GM12891 (cell line): ENCODE results near the gene MUCL3.
"Not testable (repeated sequence)": the region's sequence is repeated elsewhere in the genome, so short reads cannot be mapped to it uniquely, and the experiment has no call there.

ENCODE experiments used
- DNase-seq: peaks from one replicate; pipeline ENCODE4 v3.0.0; 2011; ENCODE audit warnings: low spot score; ENCODE audit not compliant: insufficient read length
- FAIRE-seq: peaks from 2 replicates; lab custom pipeline; 2011; peaks lifted over from hg19 to GRCh38; lab: Jason Lieb, UNC
- PAX5 ChIP-seq: IDR thresholded peaks from 2 replicates; pipeline ENCODE4 v1.6.1; 2011; ENCODE audit warnings: low read length, moderate library complexity, mild to moderate bottlenecking; ENCODE audit not compliant: insufficient read depth, severe bottlenecking
- POLR2A ChIP-seq: IDR thresholded peaks from 2 replicates; pipeline ENCODE4 v1.6.1; 2011; ENCODE audit warnings: low read depth, low read length, control low read depth
- POLR2AphosphoS5 ChIP-seq: IDR thresholded peaks from 2 replicates; pipeline ENCODE4 v1.6.1; 2011; ENCODE audit warnings: low read depth, low read length, control low read depth
- POU2F2 ChIP-seq: IDR thresholded peaks from 2 replicates; pipeline ENCODE4 v1.6.1; 2011; ENCODE audit warnings: low read depth, mild to moderate bottlenecking, control low read depth, low read length, moderate library complexity
- SPI1 ChIP-seq: IDR thresholded peaks from 2 replicates; pipeline ENCODE4 v1.6.1; 2011; ENCODE audit warnings: low read depth, low read length, control low read depth
- TAF1 ChIP-seq: IDR thresholded peaks from 2 replicates; pipeline ENCODE4 v1.6.1; 2011; ENCODE audit warnings: low read depth, low read length, control low read depth

The MUCL3 gene

DNA sequence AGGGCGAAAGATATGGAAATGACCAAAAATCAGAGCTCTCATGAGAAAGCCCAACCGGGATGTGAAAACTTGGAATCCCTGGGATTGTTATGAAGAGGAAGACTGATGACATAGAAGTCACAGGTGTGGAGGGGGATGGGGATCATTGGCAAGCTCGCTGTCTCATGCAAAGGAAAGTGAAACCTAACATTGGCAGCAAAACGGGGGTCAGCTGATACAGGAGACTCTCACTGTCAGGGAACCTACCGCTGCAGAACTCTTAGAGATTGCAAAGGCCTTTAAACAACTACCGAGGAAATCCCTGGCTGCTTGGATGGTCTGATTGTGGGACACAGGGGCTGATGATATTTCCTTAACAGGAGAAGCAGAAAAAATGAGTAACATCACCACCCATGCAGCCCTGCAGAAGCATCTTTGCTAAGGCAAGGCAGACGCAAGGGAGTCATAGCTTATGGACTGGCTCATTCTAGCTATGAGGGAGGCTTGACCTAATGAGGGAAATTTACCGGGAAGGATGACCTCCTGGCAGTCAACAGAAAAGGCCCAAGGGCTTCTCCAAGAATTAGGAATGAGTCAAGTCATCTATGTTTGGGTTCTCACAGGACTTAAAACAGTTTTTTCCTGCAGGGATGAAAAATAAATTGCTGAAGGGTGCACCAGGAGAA is 49.8 kb downstream of the MUCL3 start:
- TF ChIP-seq TAF1: no peak
- TF ChIP-seq SPI1: no peak
- no peak for TF ChIP-seq POLR2AphosphoS5
- no peak for TF ChIP-seq POU2F2
- TF ChIP-seq POLR2A: no peak
- TF ChIP-seq PAX5: no peak
- peak; percentile 44 for DNase-seq
- FAIRE-seq: peak; percentile 48

DNA sequence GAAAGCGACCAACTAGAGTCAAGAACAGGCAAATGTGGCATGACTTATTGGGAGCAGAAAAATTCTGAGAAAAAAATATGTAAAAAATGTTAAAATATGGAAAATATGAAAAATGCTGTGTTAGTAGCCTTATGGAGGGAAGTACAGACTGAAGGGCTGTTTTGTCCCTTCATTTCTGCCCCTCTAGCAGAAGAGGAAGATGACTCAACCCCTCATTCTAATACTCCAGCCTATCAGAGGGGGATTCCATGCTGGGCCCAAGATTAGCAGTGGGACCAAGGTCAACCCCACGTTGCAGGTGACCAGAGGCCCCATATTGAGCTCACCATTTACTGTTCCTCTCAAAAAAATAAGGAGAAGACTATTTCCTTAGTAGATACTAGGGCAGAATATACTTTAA is 51.1 kb downstream of the MUCL3 start:
- DNase-seq: no peak
- TF ChIP-seq SPI1: no peak
- no peak for TF ChIP-seq POLR2A
- no peak for TF ChIP-seq PAX5
- no peak for TF ChIP-seq POLR2AphosphoS5
- no peak for TF ChIP-seq TAF1
- TF ChIP-seq POU2F2: no peak
- FAIRE-seq: no peak

DNA sequence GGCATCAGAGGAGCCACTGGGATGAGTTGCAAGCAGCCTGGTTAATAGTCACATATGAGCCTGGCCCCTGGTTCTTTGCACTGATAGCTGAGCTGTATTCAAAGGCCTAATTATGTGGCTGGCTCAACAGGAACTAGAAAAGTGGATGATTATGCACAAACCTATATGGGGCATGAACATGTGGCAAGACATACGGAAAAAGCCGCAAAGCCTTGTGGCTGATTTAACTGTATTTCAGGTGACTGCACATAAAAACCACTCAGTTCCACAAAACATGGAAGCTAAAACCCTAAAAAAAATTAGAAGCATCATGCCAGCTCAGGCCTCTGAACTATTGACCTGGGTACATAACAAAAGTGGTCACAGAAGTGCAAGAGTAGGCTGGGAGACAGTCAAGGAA is 56.5 kb downstream of the MUCL3 start:
- no peak for TF ChIP-seq PAX5
- FAIRE-seq: no peak
- no peak for DNase-seq

DNA sequence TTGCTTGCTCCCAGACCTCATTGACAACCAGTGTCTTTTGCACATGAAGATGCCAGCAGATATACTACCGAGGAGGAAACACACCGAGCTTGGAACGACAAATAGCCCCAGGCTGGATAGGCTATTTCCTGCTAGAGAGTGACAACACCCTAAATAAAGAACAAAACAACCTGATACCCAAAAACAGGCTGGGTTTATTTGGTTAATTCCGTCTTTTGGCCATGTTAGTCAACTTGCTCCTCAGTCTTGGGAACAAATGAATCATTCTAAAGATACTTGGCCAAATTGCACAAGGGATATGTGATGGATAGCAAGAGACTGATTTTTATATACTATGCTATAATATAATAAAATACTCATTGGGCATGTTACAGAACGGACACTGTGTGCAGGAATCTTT is 58.0 kb downstream of the MUCL3 start:
- DNase-seq (no peak), FAIRE-seq (no peak)
- no peak for TF ChIP-seq PAX5
- TF ChIP-seq TAF1: no peak
- no peak for TF ChIP-seq POLR2A
- no peak for TF ChIP-seq POU2F2
- no peak for TF ChIP-seq POLR2AphosphoS5
- TF ChIP-seq SPI1: no peak

DNA sequence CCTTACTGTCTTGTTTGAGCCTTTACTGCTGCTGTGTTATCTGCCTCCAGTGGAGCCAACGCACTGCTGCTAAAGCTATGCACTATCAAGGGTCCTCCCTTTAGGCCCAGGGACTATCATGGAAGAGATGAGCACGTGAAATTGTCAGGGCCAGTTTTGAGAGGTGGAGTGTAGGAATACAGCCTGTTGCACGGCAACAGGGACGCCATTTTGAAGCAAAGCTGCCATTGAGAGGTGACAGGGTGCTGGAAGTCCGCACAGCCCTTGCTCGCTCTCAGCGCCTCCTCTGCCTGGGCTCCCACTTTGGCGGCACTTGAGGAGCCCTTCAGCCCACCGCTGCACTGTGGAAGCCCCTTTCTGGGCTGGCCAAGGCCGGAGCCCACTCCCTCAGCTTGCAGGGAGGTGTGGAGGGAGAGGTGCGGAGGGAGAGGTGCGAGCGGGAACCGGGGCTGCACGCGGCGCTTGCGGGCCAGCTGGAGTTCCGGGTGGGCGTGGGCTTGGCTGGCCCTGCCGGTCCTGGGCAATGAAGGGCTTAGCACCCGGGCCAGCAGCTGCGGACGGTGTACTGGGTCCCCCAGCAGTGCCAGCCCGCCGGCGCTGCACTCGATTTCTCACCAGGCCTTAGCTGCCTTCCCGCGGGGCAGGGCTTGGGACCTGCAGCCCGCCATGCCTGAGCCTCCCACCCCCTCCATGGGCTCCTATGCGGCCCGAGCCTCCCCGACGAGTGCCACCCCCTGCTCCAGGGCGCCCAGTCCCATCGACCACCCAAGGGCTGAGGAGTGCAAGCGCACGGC is 59.5 kb downstream of the MUCL3 start:
- not testable (repeated sequence) for DNase-seq, FAIRE-seq

DNA sequence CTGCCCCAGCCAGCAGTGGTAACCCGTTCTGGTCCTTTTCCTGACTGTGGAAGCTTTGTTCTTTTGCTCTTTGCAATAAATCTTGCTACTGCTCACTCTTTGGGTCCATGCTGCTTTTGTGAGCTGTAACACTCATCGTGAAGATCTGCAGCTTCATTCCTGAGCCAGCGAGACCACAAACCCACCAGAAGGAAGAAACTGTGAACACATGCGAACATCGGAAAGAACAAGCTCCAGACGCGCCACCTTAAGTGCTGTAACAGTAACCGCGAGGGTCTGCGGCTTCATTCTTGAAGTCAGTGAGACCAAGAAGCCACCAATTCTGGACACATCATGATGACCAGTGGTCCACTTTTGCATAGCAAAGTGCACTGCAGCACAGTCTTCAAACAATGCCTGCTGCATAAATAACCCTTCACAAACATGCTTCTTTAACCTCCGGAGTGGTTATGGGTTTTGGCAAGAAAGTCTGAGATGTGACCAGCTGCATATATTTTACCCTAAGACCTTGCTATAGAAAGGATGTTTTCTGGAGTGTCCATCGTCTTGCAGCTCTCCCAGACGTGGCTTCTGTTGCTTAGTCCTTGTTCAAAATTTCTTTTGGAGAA is 60.6 kb downstream of the MUCL3 start:
- FAIRE-seq: no peak
- TF ChIP-seq PAX5 (no peak), POLR2A (no peak), POU2F2 (no peak), TAF1 (no peak), POLR2AphosphoS5 (no peak), SPI1 (no peak)
- no peak for DNase-seq

DNA sequence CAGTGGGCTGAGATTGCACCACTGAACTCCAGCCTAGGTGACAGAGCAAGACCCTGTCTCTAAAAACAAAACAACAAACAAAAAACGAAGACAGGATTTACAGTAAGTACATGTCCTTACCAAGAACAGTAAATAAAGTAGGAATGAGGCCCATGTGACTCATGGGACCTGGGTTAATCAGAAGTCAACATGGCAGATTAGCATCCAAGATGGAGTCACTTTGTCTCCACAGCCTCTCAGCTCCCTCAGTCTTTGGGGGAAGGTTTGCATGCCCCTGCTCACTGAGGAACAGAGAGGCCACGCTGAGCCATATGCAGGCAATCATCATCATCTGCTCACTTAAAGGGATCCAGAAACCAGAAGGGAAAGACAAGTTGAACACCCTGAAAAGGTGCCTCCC is 61.7 kb downstream of the MUCL3 start:
- DNase-seq (no peak), FAIRE-seq (no peak)
- no peak for TF ChIP-seq POU2F2
- TF ChIP-seq POLR2AphosphoS5: no peak
- no peak for TF ChIP-seq POLR2A
- no peak for TF ChIP-seq PAX5
- TF ChIP-seq TAF1: no peak
- no peak for TF ChIP-seq SPI1
